HG02678 (cell line): ENCODE measurements around the gene MOB3B.
"Not testable (repeated sequence)": the region's sequence is repeated elsewhere in the genome, so short reads cannot be mapped to it uniquely, and the experiment has no call there.

Source experiments
- ATAC-seq: cut with Tn5 transposase; IDR thresholded peaks from one replicate; pipeline ENCODE4 v1.9.1; 2021; ENCODE audit warnings: mild to moderate bottlenecking, moderate library complexity; ENCODE audit not compliant: unreplicated experiment

MOB3B gene

GRCh38 chr9:27482709-27483108 is 46.9 kb downstream of the MOB3B start:
- no peak for ATAC-seq

GRCh38 chr9:27478322-27478721 is 51.3 kb downstream of the MOB3B start:
- ATAC-seq, result no peak

DNA sequence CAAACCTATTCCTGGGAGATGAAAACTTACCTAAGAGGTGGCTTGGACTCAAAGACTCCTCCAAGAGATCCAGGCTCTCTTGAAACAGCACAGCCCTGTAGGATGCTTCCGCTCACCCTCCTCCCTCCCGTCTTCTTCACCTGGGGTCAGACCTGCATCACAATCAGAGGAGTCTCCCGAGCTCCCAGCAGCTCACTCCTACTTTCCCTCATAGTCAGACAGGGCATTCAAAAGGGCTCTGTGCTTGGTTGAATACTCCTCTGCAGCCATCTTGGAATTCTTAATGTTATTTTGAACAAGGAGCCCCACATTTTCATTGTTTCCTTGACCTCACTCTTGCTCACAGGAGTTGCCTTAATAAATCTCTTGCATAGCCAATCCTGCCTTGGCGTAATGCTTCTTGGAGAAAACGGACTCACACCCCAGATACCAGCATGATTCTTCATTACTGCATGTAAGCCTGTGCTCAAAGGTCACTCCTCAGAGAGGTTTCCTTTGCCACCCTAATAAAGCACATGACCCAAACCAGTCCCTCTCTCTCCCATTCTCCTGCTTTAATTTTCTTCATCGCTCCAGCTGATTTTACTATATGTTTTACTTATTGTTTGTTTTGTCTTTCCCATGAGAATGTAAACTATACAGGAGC is 52.6 kb downstream of the MOB3B start:
- no peak for ATAC-seq

- ATAC-seq, result no peak
Measured at GRCh38 chr9:27475057-27475595, 54.5 kb downstream of the MOB3B start.

DNA sequence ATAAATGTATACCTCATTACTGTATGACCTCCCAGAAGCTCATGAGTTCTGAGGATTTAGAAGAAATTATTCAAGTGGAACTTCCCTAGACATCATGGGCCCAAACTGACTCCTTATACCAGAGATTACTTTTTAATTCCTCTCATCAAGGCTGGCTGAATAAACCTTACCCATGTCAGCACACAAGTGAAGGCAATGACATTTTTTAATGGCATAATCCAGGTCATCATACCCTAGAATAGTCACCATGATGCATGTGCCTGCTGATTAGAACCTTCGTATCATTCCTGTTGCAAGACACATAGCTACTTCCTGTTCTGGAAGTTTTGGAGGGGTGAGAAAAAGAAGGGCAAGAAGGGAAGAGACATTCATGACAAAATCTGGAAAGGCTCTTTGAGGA is 55.3 kb downstream of the MOB3B start:
- no peak for ATAC-seq

DNA sequence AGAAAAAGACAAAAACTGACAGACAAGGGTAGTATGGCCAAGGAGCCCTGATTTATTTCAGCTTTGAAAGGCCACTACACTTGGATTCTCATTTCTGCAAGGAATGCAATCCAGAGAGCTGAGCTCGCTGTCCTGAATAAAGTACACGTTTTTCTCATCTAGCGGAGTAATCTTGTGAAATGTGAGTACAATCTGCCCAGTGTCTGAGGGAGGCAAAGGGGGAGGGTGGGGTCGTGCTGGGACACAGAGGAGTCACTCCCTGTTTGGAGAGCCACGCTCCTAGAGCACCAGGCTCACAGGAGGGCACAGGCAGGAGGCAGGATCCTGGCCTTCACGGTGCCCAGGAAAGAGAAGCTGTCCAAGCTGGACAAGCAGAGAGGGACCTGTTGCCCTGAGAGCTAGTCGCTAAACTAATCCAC is 56.5 kb downstream of the MOB3B start:
- ATAC-seq, result no peak

DNA sequence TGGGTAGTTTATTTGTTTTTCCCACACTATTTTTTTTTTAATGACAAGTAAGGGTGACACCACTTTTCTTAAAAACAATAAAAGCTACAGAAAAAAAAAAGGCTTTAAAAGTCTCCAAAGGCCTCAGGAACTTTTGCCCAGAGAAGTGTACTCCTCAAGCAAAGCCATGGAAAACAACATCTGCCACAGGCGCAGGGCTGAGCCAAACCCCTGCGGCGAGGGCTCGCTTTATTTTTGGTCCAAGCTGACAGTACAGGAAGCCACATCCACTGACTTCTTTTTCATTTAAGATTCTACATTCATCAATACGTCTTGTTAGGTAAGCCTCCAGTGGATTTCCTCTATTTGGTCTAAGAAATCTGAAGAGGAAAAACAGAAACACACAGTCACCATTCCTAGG is 57.4 kb downstream of the MOB3B start:
- no peak for ATAC-seq

DNA sequence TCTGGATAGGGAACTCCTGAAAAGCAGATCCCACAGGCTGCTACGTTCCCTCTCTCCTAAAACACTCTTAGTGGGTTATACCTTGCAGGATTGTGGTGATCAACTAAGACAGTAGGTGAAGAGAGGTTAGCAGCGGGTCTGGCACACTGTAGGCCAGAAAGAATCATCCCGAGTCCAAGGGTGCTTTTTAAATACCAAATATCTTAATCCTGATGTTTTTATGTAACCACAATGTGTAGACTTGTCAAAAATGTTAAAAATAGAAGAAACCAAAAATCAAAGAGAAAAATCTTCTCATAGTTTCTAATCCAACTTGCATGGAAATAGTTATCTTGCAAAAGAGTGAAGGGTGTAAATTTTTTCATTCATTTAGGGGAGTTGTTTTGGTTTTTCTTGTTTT is 57.8 kb downstream of the MOB3B start:
- no peak for ATAC-seq

GRCh38 chr9:27471366-27471765 is 58.2 kb downstream of the MOB3B start:
- ATAC-seq, result no peak

DNA sequence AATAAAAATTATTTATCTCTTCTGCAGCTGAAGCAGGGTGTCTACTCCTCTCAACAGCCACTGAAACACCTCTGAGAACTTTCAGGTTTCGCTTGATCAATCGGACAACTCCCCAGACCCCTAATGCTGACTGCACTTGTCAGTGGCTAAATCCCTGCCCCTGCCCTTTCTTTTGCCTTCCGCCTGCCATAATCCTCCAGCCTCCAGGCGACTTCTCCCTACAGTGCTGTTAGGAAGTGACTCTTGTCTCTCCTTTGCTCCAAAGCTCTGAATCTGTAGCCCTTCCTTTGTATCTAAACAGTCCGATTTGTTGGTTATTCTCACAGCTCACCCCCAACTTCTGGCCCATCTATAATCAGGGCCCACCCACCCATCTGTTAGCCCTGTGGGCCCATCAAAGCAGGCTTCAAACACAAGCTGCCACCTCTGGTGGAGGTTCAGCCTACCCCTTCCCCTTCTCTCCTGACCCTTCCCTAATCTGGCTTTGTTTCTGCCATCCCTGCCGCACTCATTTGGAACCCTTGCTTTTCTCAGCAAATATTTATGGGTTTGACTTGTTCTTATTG is 59.2 kb downstream of the MOB3B start:
- no peak for ATAC-seq

DNA sequence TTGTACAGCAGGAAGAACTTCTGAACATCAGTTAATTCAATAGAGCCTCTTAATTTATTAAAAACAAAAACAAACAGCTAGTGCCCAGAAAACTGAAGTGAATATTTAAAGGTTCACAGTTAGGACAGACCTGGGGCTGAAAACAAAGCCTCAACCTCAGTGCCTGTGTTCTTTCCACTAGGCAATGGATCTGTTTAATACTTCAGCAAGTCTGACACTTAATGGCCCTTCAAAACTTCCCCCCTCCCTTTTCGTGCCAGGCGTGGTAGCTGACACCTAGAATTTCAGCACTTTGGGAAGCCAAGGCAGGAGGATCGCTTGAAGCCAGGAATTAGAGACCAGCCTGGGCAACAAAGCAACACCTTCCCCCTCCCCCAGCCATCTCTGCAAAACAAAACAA is 60.1 kb downstream of the MOB3B start:
- no peak for ATAC-seq

GRCh38 chr9:27468462-27469110 is 61.0 kb downstream of the MOB3B start:
- no peak for ATAC-seq

DNA sequence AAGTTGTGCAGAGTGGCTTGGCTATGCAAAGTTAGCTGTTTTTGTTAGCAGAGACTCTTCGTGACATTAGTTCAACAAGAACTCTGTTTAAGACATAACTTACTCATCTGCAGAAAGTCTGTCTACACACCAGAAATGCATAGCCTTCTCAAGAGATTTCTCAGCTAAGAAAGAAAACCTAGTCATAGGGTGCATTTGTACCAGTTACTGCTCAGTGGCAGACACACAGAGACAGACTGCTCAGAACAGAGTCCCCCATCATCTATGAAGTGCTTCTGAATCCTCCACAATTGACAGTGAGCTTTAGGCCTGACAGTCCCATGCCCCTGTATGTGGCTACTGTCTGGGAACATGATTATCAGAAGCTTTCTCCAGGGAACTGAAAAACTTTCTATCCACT is 61.6 kb downstream of the MOB3B start:
- no peak for ATAC-seq

- no peak for ATAC-seq
Measured at GRCh38 chr9:27467486-27467885, 62.1 kb downstream of the MOB3B start.

DNA sequence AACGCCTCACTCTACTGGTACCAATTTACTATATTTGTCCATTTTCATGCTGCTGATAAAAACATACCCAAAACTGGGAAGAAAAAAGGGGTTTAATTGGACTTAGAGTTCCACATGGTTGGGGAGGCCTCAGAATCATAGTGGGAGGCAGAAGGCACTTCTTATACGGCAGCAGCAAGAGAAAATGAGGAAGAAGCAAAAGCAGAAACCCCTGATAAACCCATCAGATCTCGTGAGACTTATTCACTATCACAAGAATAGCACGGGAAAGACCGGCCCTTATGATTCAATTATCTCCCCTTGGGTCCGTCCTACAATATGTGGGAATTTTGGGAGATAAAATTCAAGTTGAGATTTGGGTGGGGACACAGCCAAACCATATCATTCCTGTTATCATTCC is 63.1 kb downstream of the MOB3B start:
- not testable (repeated sequence) for ATAC-seq

DNA sequence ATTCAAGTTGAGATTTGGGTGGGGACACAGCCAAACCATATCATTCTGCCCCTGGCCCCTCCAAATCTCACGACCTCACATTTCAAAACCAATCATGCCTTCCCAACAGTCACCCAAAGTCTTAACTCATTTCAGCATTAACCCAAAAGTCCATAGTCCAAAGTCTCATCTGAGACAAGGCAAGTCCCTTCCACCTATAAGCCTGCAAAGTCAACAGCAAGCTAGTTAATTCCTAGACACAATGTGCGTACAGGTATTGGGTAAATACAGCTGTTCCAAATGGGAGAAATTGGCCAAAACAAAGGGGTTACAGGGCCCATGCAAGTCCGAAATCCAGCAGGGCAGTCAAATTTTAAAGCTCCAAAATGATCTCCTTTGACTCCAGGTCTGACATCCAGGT is 64.7 kb downstream of the MOB3B start:
- ATAC-seq, result not testable (repeated sequence)

GRCh38 chr9:27462846-27463245 is 66.8 kb downstream of the MOB3B start:
- no peak for ATAC-seq

GRCh38 chr9:27462434-27462833 is 67.2 kb downstream of the MOB3B start:
- ATAC-seq, result no peak

DNA sequence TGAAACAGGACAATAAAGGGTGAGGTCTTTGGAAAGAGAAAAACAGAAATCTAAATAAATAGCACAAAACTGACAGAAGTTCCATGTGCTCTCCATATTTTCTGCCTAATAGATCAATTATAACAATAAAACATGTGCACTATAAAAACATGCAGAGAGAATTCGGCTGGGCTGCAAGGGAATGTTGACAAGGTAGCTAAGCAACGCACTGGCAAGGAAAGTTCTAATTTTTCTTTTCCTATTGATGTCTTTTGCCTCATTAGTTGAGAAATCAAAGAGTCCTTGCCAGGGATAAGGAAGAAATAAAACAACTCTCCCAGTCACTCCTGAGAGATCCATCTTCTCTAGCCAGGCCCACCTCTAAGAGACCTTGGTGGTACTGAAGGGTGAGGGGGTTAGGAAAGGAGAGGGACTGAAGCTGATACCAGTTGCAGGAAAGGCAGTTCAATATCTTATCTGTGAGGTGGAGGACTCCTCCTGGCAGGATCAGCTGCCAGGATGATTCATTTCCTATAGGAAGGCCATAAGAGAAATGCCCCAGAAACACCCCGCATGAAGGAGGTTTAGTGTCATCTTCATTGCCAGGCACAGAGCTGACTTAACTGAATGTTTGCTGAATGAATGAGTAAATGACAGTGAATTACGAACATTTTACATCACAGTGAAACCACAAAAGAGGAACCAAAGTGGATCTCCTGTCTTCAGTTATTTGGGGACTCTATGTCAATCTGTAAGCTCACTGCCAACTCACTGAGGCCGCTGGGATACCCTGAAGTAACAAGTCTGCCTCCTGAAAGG is 69.2 kb downstream of the MOB3B start:
- peak; percentile 94 for ATAC-seq

DNA sequence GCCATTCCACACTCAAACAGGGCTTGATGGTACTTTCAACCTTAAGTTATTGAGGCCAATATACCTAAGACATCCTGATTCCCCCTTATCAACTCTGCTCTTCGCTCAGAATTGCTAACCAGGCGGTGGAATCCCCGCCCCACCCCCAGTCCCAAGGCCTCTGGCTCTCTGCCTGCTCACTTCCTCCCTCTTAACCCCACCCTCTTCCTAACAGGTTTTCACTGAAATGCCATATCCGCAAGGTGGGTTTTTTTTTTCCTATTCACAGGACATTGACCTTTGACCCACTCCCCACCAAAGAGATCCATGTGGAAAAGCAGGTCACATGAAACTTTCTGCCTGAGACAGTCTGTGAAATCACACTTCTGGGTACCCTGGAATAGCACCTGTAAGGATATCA is 72.2 kb downstream of the MOB3B start:
- ATAC-seq, result no peak

DNA sequence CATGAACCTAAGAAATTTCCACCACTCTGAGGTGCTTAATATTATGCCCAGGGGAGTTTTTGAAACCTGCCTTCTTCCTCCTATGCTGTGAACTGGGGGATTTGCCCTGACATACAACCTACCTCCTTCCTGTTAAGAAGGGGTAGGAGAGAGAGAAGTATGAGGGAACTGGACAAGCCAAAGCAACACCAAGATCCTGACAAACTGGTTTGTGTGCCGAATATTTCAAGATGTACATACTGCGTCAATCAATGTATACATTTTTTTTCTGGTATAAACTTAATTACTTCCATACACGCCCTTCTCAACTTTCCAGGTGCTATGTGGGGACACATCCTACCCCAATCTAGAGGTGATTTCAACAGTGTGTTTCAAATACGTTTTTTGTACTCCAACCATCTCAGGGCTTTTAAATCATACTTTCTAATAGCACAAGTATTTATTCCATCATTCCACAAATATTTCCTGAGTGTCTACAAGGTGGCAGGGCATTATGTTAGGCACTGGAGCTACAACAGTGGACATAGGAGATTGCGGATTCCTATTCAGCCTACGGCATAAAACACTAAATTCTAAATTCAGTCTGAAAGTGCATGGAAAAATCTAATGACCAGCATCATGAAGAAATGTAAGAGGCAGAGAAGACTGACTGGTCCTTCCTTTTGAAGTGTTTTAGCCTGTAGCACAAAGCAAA is 75.6 kb downstream of the MOB3B start:
- ATAC-seq, result no peak
